ENCODE measurements around the gene TAGLN. TPM values are rescaled to one million over a fixed set of nuclear protein-coding genes. Genes with fewer than 3 reads are reported as not detected.

The TAGLN gene
- total RNA-seq, 1 donor from 2014 or later, result 3.8 TPM

GRCh38 chr11:117220999-117221774, 22.0 kb downstream of the TAGLN start:
- peaks cover 5% of the 10 kb centered on the region for H3K4me1 Mint-ChIP-seq

GRCh38 chr11:117221775-117222517, 22.8 kb downstream of the TAGLN start:
- Mint-ChIP-seq H3K27ac (no peak overlapping the region), H3K9me3 (no peaks in the 10 kb centered on the region), H3K36me3 (ENCODE audit: low read depth) (peaks cover 76% of the 10 kb centered on the region), H3K4me3 (no peak overlapping the region), H3K4me1 (peaks cover 8% of the 10 kb centered on the region), H3K27me3 (no peaks in the 10 kb centered on the region)
- intact Hi-C loops (cut with micrococcal nuclease), result no loop called here
- no peak for DNase-seq

More at GRCh38 chr11:117220999-117221774, 22.0 kb downstream of the TAGLN start:
- intact Hi-C loops (cut with micrococcal nuclease), result no loop called here
- Mint-ChIP-seq H3K9me3 (no peaks in the 10 kb centered on the region), H3K27ac (no peak overlapping the region), H3K4me3 (no peak overlapping the region), H3K27me3 (no peaks in the 10 kb centered on the region), H3K36me3 (ENCODE audit: low read depth) (peaks cover 75% of the 10 kb centered on the region)
- DNase-seq, result no peak

- Mint-ChIP-seq H3K27ac (no peak overlapping the region), H3K36me3 (ENCODE audit: low read depth) (peaks cover 74% of the 10 kb centered on the region), H3K4me3 (no peak overlapping the region), H3K27me3 (no peaks in the 10 kb centered on the region), H3K9me3 (no peaks in the 10 kb centered on the region), H3K4me1 (peaks cover 11% of the 10 kb centered on the region)
- DNase-seq, result no peak
- intact Hi-C loops (cut with micrococcal nuclease), result no loop called here
Observed at GRCh38 chr11:117222991-117223740, 24.0 kb downstream of the TAGLN start.

GRCh38 chr11:117223741-117224689, 24.8 kb downstream of the TAGLN start:
- Mint-ChIP-seq H3K36me3 (ENCODE audit: low read depth) (peaks cover 72% of the 10 kb centered on the region), H3K9me3 (no peaks in the 10 kb centered on the region), H3K4me1 (peaks cover 17% of the 10 kb centered on the region), H3K27ac (no peak overlapping the region), H3K27me3 (no peaks in the 10 kb centered on the region), H3K4me3 (no peak overlapping the region)
- intact Hi-C loops (cut with micrococcal nuclease), result no loop called here
- DNase-seq, result no peak

- no peaks in the 10 kb centered on the region for H3K9me3 Mint-ChIP-seq
- DNase-seq, result no peak
- intact Hi-C loops (cut with micrococcal nuclease), result no loop called here
- H3K4me3 Mint-ChIP-seq, result no peak overlapping the region
- peaks cover 73% of the 10 kb centered on the region for H3K36me3 Mint-ChIP-seq (ENCODE audit: low read depth)
- H3K27me3 Mint-ChIP-seq, result no peaks in the 10 kb centered on the region
- peaks cover 26% of the 10 kb centered on the region for H3K4me1 Mint-ChIP-seq
- H3K27ac Mint-ChIP-seq, result peak overlapping the region; percentile 37
Observed at GRCh38 chr11:117225553-117226170, 26.5 kb downstream of the TAGLN start.

GRCh38 chr11:117226388-117227385, 27.5 kb downstream of the TAGLN start:
- no peak overlapping the region for H3K4me3 Mint-ChIP-seq
- H3K27me3 Mint-ChIP-seq, result no peaks in the 10 kb centered on the region
- H3K9me3 Mint-ChIP-seq, result no peaks in the 10 kb centered on the region
- intact Hi-C loops (cut with micrococcal nuclease), result no loop called here
- peaks cover 31% of the 10 kb centered on the region for H3K4me1 Mint-ChIP-seq
- H3K27ac Mint-ChIP-seq, result peak overlapping the region; percentile 37
- peak; percentile 85 for DNase-seq
- peaks cover 76% of the 10 kb centered on the region for H3K36me3 Mint-ChIP-seq (ENCODE audit: low read depth)

- peak overlapping the region; percentile 83 for H3K27ac Mint-ChIP-seq
- H3K27me3 Mint-ChIP-seq, result no peaks in the 10 kb centered on the region
- peaks cover 71% of the 10 kb centered on the region for H3K36me3 Mint-ChIP-seq (ENCODE audit: low read depth)
- H3K4me3 Mint-ChIP-seq, result peak overlapping the region; percentile 31
- no peaks in the 10 kb centered on the region for H3K9me3 Mint-ChIP-seq
- DNase-seq, result no peak
- H3K4me1 Mint-ChIP-seq, result peaks cover 32% of the 10 kb centered on the region
- intact Hi-C loops (cut with micrococcal nuclease), result no loop called here
Observed at GRCh38 chr11:117228091-117228490, 28.9 kb downstream of the TAGLN start.

GRCh38 chr11:117229411-117229810, 30.2 kb downstream of the TAGLN start:
- Mint-ChIP-seq H3K27me3 (no peaks in the 10 kb centered on the region), H3K4me1 (peaks cover 45% of the 10 kb centered on the region), H3K9me3 (no peaks in the 10 kb centered on the region), H3K4me3 (peak overlapping the region; percentile 93), H3K36me3 (ENCODE audit: low read depth) (peaks cover 58% of the 10 kb centered on the region), H3K27ac (peak overlapping the region; percentile 98)
- no peak for DNase-seq
- intact Hi-C loops (cut with micrococcal nuclease), result no loop called here

- intact Hi-C loops (cut with micrococcal nuclease), result loop anchor here (1.0 to 5.0 kb wide), 6 partner anchors 52 to 587 kb away; partner anchors contain the start of genes CEP164, SIDT2 and ZPR1
- peak overlapping the region; percentile 98 for H3K27ac Mint-ChIP-seq
- H3K36me3 Mint-ChIP-seq (ENCODE audit: low read depth), result peaks cover 53% of the 10 kb centered on the region
- H3K4me1 Mint-ChIP-seq, result peaks cover 45% of the 10 kb centered on the region
- H3K27me3 Mint-ChIP-seq, result no peaks in the 10 kb centered on the region
- no peaks in the 10 kb centered on the region for H3K9me3 Mint-ChIP-seq
- peak overlapping the region; percentile 93 for H3K4me3 Mint-ChIP-seq
- DNase-seq, result no peak
Observed at GRCh38 chr11:117229931-117230285, 30.7 kb downstream of the TAGLN start.

GRCh38 chr11:117230286-117230961, 31.3 kb downstream of the TAGLN start:
- Mint-ChIP-seq H3K36me3 (ENCODE audit: low read depth) (peaks cover 48% of the 10 kb centered on the region), H3K9me3 (no peaks in the 10 kb centered on the region), H3K4me1 (peaks cover 45% of the 10 kb centered on the region), H3K27ac (peak overlapping the region; percentile 98), H3K4me3 (peak overlapping the region; percentile 93), H3K27me3 (no peaks in the 10 kb centered on the region)
- intact Hi-C loops (cut with micrococcal nuclease), result loop anchor here (1.0 to 5.0 kb wide), 6 partner anchors 52 to 587 kb away; partner anchors contain the start of genes CEP164, SIDT2 and ZPR1
- peak; percentile 84 for DNase-seq
